ENCODE data around the gene PJVK.

Gene PJVK

GRCh38 chr2:178484245-178485041 is 33.3 kb downstream of the PJVK start:
- Histone ChIP-seq H3K4me1 (ENCODE audit: insufficient read depth, low read length) (peaks cover 16% of the 10 kb centered on the region), H3K9ac (ENCODE audit: low read depth, low read length) (no peak overlapping the region), H3K36me3 (ENCODE audit: insufficient read depth, low read length) (0 out of 2 replicates have a peak, but pooled peaks cover 3% of the 10 kb centered on the region), H3K27ac (ENCODE audit: low read depth, low read length) (no peak overlapping the region), H3K9me3 (ENCODE audit: insufficient read depth, low read depth, low read length) (no peaks in the 10 kb centered on the region), H3K4me3 (ENCODE audit: low read length) (no peak overlapping the region), H3K27me3 (ENCODE audit: insufficient read depth, low read length) (peaks cover 4% of the 10 kb centered on the region; the same call in 1 of the 2 replicates)
- 92% methylated on average over 6 of the region's 6 CpGs for WGBS

- Histone ChIP-seq H3K4me1 (ENCODE audit: insufficient read depth, low read length) (peaks cover 16% of the 10 kb centered on the region), H3K9me3 (ENCODE audit: insufficient read depth, low read depth, low read length) (no peaks in the 10 kb centered on the region), H3K4me3 (ENCODE audit: low read length) (no peak overlapping the region), H3K36me3 (ENCODE audit: insufficient read depth, low read length) (peaks cover 4% of the 10 kb centered on the region; the same call in 1 of the 2 replicates), H3K9ac (ENCODE audit: low read depth, low read length) (no peak overlapping the region), H3K27ac (ENCODE audit: low read depth, low read length) (no peak overlapping the region), H3K27me3 (ENCODE audit: insufficient read depth, low read length) (no peaks in the 10 kb centered on the region)
- 87% methylated on average over 2 of the region's 3 CpGs for WGBS
Measured at GRCh38 chr2:178485356-178485755, 34.2 kb downstream of the PJVK start.

GRCh38 chr2:178491612-178492011 is 40.4 kb downstream of the PJVK start:
- no peak overlapping the region for H3K27ac ChIP-seq (ENCODE audit: low read depth, low read length)
- peaks cover 56% of the 10 kb centered on the region for H3K36me3 ChIP-seq (ENCODE audit: insufficient read depth, low read length)
- 97% methylated on average over 6 of the region's 6 CpGs for WGBS
- no peak overlapping the region for H3K9ac ChIP-seq (ENCODE audit: low read depth, low read length)
- no peak overlapping the region for H3K4me3 ChIP-seq (ENCODE audit: low read length)
- no peaks in the 10 kb centered on the region for H3K4me1 ChIP-seq (ENCODE audit: insufficient read depth, low read length)
- H3K27me3 ChIP-seq (ENCODE audit: insufficient read depth, low read length) = no peaks in the 10 kb centered on the region
- no peaks in the 10 kb centered on the region for H3K9me3 ChIP-seq (ENCODE audit: insufficient read depth, low read depth, low read length)

GRCh38 chr2:178496049-178496448 is 44.9 kb downstream of the PJVK start:
- Histone ChIP-seq H3K36me3 (ENCODE audit: insufficient read depth, low read length) (peaks cover 87% of the 10 kb centered on the region), H3K27me3 (ENCODE audit: insufficient read depth, low read length) (no peaks in the 10 kb centered on the region)
- 96% methylated on average over 4 of the region's 4 CpGs for WGBS

GRCh38 chr2:178498137-178498536 is 47.0 kb downstream of the PJVK start:
- H3K9ac ChIP-seq (ENCODE audit: low read depth, low read length) = no peak overlapping the region
- H3K4me1 ChIP-seq (ENCODE audit: insufficient read depth, low read length) = no peaks in the 10 kb centered on the region
- no peak overlapping the region for H3K27ac ChIP-seq (ENCODE audit: low read depth, low read length)
- no peaks in the 10 kb centered on the region for H3K27me3 ChIP-seq (ENCODE audit: insufficient read depth, low read length)
- no peaks in the 10 kb centered on the region for H3K9me3 ChIP-seq (ENCODE audit: insufficient read depth, low read depth, low read length)
- peaks cover 90% of the 10 kb centered on the region for H3K36me3 ChIP-seq (ENCODE audit: insufficient read depth, low read length)
- no peak overlapping the region for H3K4me3 ChIP-seq (ENCODE audit: low read length)

More at GRCh38 chr2:178496049-178496448, 44.9 kb downstream of the PJVK start:
- Histone ChIP-seq H3K4me3 (ENCODE audit: low read length) (no peak overlapping the region), H3K9me3 (ENCODE audit: insufficient read depth, low read depth, low read length) (no peaks in the 10 kb centered on the region), H3K9ac (ENCODE audit: low read depth, low read length) (no peak overlapping the region), H3K27ac (ENCODE audit: low read depth, low read length) (no peak overlapping the region), H3K4me1 (ENCODE audit: insufficient read depth, low read length) (no peaks in the 10 kb centered on the region)

GRCh38 chr2:178499640-178500039 is 48.5 kb downstream of the PJVK start:
- peaks cover 91% of the 10 kb centered on the region for H3K36me3 ChIP-seq (ENCODE audit: insufficient read depth, low read length)
- 93% methylated on average over 3 of the region's 3 CpGs for WGBS

GRCh38 chr2:178502751-178503150 is 51.6 kb downstream of the PJVK start:
- no peaks in the 10 kb centered on the region for H3K9me3 ChIP-seq (ENCODE audit: insufficient read depth, low read depth, low read length)
- no peaks in the 10 kb centered on the region for H3K27me3 ChIP-seq (ENCODE audit: insufficient read depth, low read length)
- no peak overlapping the region for H3K9ac ChIP-seq (ENCODE audit: low read depth, low read length)
- peaks cover 70% of the 10 kb centered on the region for H3K36me3 ChIP-seq (ENCODE audit: insufficient read depth, low read length)
- no peak overlapping the region for H3K27ac ChIP-seq (ENCODE audit: low read depth, low read length)
- 71% methylated on average over 4 of the region's 4 CpGs for WGBS
- no peak overlapping the region for H3K4me3 ChIP-seq (ENCODE audit: low read length)
- H3K4me1 ChIP-seq (ENCODE audit: insufficient read depth, low read length) = peaks cover 14% of the 10 kb centered on the region

More at GRCh38 chr2:178499640-178500039, 48.5 kb downstream of the PJVK start:
- H3K27ac ChIP-seq (ENCODE audit: low read depth, low read length) = no peak overlapping the region
- H3K4me3 ChIP-seq (ENCODE audit: low read length) = no peak overlapping the region
- H3K9me3 ChIP-seq (ENCODE audit: insufficient read depth, low read depth, low read length) = no peaks in the 10 kb centered on the region
- no peak overlapping the region for H3K9ac ChIP-seq (ENCODE audit: low read depth, low read length)
- H3K4me1 ChIP-seq (ENCODE audit: insufficient read depth, low read length) = no peaks in the 10 kb centered on the region
- no peaks in the 10 kb centered on the region for H3K27me3 ChIP-seq (ENCODE audit: insufficient read depth, low read length)

GRCh38 chr2:178506101-178506500 is 54.9 kb downstream of the PJVK start:
- no peaks in the 10 kb centered on the region for H3K27me3 ChIP-seq (ENCODE audit: insufficient read depth, low read length)
- no peak overlapping the region for H3K4me3 ChIP-seq (ENCODE audit: low read length)
- no peak overlapping the region for H3K9ac ChIP-seq (ENCODE audit: low read depth, low read length)
- peak overlapping the region; percentile 19; the same call in 1 of the 2 replicates for H3K27ac ChIP-seq (ENCODE audit: low read depth, low read length)
- WGBS = 79% methylated on average over 1 of the region's 1 CpG
- H3K9me3 ChIP-seq (ENCODE audit: insufficient read depth, low read depth, low read length) = no peaks in the 10 kb centered on the region
- H3K4me1 ChIP-seq (ENCODE audit: insufficient read depth, low read length) = peaks cover 23% of the 10 kb centered on the region
- peaks cover 38% of the 10 kb centered on the region for H3K36me3 ChIP-seq (ENCODE audit: insufficient read depth, low read length)

- H3K36me3 ChIP-seq (ENCODE audit: insufficient read depth, low read length) = peaks cover 33% of the 10 kb centered on the region
- 44% methylated on average over 2 of the region's 2 CpGs for WGBS
- no peak overlapping the region for H3K4me3 ChIP-seq (ENCODE audit: low read length)
- H3K9me3 ChIP-seq (ENCODE audit: insufficient read depth, low read depth, low read length) = no peaks in the 10 kb centered on the region
- H3K4me1 ChIP-seq (ENCODE audit: insufficient read depth, low read length) = peaks cover 23% of the 10 kb centered on the region
- no peak overlapping the region for H3K9ac ChIP-seq (ENCODE audit: low read depth, low read length)
- H3K27ac ChIP-seq (ENCODE audit: low read depth, low read length) = peak overlapping the region; percentile 19; the same call in 1 of the 2 replicates
- no peaks in the 10 kb centered on the region for H3K27me3 ChIP-seq (ENCODE audit: insufficient read depth, low read length)
Measured at GRCh38 chr2:178506524-178506923, 55.3 kb downstream of the PJVK start.

- no peaks in the 10 kb centered on the region for H3K27me3 ChIP-seq (ENCODE audit: insufficient read depth, low read length)
- WGBS = 100% methylated on average over 1 of the region's 1 CpG
Measured at GRCh38 chr2:178506949-178507348, 55.8 kb downstream of the PJVK start.

GRCh38 chr2:178508646-178509045 is 57.5 kb downstream of the PJVK start:
- no peak overlapping the region for H3K9ac ChIP-seq (ENCODE audit: low read depth, low read length)
- no peaks in the 10 kb centered on the region for H3K27me3 ChIP-seq (ENCODE audit: insufficient read depth, low read length)
- H3K36me3 ChIP-seq (ENCODE audit: insufficient read depth, low read length) = peaks cover 13% of the 10 kb centered on the region
- H3K4me1 ChIP-seq (ENCODE audit: insufficient read depth, low read length) = peaks cover 23% of the 10 kb centered on the region
- H3K27ac ChIP-seq (ENCODE audit: low read depth, low read length) = no peak overlapping the region
- H3K4me3 ChIP-seq (ENCODE audit: low read length) = no peak overlapping the region
- H3K9me3 ChIP-seq (ENCODE audit: insufficient read depth, low read depth, low read length) = no peaks in the 10 kb centered on the region
- WGBS = 100% methylated on average over 1 of the region's 2 CpGs

More at GRCh38 chr2:178506949-178507348, 55.8 kb downstream of the PJVK start:
- H3K4me1 ChIP-seq (ENCODE audit: insufficient read depth, low read length) = peaks cover 23% of the 10 kb centered on the region
- no peak overlapping the region for H3K27ac ChIP-seq (ENCODE audit: low read depth, low read length)
- H3K4me3 ChIP-seq (ENCODE audit: low read length) = no peak overlapping the region
- no peak overlapping the region for H3K9ac ChIP-seq (ENCODE audit: low read depth, low read length)
- H3K36me3 ChIP-seq (ENCODE audit: insufficient read depth, low read length) = peaks cover 29% of the 10 kb centered on the region
- H3K9me3 ChIP-seq (ENCODE audit: insufficient read depth, low read depth, low read length) = no peaks in the 10 kb centered on the region
